NCI-H2196 treated with DMSO at 0.1 percent for 48 hours (cell line): ENCODE measurements around the gene ASRGL1.
"Not testable (repeated sequence)": the region's sequence is repeated elsewhere in the genome, so short reads cannot be mapped to it uniquely, and the experiment has no call there.

Experiments used
- DNase-seq: peaks from one replicate; lab custom pipeline; 2025; ENCODE audit not compliant: unreplicated experiment; lab: John Stamatoyannopoulos, UW

ASRGL1 gene

DNA sequence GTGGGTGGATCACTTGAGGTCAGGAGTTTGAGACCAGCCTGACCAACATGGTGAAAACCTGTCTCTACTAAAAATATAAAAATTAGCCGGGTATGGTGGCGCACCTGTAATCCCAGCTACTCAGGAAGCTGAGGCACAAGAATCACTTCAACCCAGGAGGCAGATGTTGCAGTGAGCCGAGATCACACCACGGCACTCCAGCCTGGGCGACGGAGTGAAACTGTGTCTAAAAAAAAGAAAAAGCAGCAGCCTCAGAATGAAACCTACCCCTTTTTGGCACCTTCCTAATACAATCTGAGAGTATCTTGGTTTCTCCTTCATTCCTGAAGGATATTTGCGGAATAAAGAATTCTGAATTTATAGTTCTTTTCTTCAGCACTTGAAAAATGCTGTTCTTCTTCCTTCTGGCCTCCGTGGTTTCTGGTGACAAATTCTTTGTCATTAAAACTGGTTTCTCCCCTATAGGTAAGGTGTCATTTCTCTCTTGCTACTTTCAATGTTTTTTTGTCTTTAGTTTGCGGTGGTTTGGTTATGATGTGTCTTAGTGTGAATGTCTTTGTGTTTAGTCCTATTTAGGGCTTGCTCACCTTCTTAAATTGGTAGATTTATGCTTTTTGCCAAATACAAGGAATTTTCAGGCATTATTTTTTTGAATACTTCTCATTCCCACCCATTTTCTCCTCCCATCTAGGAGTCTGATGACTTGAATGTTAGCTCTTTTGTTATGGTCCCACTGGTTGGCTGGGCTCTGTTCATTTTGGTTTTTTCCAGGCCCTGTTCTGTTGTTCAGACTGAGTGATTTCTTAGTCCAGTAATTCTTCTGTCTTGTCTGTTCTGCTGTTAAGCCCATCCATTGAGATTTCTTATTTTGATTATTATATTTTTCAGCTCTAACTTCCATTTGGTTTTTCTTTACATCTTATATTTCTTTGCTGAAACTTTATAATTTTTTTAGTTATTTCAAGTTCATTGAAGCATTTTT, 15.4 kb downstream of the ASRGL1 start:
- DNase-seq, result no peak

DNA sequence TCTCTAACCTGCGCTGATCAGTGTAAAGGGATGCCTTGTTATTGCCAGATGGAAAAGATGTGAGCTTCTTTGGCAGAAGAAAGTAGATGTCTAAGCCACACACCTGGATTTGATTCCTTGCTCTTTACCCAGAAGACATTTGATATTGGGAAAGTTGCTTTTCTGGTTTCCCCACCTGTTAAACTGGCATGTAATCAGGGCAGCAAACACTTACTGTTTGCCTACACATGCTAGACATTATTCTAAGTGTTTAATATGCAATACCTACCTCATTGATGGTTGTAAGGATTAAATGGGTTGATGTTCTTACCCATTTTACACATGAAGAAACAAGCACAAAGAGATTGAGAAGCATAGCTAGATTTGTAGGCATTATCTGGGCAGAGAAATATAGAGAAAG, 16.6 kb downstream of the ASRGL1 start:
- peak; percentile 44 for DNase-seq

DNA sequence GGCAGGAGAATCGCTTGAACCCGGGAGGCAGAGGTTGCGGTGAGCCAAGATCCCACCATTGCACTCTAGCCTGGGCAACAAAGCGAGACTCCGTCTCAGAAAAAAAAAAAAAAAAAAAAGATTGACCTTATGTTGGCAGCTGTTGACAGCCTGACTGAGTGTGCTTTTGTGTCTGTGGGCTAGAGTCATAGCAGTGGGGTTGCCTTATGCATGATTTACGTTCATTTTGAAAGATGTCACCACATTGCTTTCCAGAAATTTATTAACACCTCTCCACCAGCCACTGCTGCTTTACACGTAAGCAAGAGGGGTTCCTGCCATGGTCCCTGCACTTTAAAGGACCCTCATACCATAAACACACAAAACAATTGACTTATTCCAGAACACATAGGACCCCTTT, 21.0 kb downstream of the ASRGL1 start:
- DNase-seq, result no peak

DNA sequence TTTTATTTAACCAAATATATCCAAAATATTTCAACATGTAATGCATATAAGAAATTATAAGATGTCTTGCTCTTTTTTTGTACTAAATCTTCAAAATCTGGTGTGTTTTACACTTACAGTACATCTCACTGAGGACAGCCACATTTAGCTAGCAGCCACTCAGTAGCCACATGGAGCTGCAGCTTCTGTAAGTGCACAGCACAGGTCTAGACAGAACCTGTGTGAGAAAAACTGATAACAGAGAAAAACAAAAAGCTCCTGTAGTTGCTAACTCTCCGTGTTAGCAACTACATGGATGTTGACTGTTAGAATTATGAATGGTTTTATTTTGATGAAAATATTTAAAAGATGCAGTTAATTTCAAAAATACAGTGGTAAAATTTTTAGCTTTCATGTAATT, 22.2 kb downstream of the ASRGL1 start:
- no peak for DNase-seq

DNA sequence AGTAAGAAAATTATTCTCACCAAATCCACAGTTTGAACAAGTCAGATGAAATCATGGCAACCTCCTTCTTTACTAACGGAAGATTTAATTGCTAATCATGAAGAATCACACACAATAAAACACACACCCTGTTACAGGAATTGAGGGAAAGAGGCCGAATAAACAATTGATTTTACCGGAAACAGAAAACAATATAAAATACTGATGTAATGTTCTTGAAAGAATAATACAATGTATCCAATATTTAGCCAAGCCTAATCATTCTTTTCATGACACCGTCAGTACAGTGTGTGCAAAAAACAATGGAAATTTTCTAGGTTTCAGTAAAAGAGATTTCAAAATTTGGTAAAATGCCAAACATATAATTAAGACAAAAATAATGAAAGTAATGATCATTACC, 23.4 kb downstream of the ASRGL1 start:
- DNase-seq, result no peak

DNA sequence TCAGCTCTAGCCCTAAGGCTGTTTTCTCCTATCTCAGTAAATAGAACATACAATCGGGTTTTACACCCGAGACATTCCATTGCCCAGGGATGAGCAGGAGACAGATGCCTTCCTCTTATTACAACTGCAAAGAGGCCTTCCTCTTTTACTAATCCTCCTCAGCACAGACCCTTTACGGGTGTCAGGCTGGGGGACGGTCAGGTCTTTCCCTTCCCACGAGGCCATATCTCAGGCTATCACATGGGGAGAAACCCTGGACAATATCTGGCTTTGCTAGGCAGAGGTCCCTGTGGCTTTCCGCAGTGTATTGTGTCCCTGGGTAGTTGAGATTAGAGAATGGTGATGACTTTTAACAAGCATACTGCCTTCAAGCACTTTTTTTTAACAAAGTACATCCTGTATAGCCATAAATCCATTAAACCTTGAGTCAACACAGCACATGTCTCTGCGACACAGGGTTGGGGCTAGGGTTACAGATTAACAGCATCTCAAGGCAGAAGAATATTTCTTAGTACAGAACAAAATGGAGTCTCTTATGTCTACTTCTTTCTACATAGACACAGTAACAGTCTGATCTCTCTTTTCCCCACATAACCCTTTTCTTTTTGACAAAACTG, 31.7 kb downstream of the ASRGL1 start:
- not testable (repeated sequence) for DNase-seq

DNA sequence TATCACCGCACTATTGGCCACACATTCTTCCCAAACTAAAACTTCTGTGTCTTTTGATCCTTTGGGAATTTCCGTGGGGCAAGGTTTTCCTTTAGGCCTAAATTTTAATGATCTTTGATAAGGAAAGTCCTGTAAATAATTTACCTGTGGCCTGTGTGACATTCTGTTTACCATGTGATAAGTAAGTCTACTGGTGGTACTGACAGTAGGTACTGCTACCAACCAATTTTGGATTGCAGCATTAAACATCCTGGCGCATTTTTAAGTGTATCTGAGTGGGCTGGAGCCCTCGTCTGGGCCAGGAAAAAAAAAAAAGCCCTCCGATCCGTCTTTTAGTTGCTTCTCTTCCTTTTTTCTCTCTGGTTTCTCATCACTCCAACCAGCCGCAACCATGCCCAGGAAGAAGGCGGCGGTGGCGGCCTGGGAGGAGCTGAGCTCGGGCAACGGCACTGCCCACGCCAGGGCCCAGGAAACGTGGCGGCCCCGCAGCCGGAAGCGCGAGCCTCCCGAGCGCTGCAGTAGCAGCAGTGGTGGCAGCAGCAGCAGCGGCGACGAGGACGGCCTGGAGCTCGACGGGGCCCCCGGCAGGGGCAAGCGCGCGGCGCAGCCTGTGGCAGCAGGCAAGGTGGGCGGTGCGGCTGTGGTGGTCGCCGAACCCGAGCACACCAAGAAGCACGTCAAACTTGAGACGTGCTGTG, 33.6 kb downstream of the ASRGL1 start:
- no peak for DNase-seq

DNA sequence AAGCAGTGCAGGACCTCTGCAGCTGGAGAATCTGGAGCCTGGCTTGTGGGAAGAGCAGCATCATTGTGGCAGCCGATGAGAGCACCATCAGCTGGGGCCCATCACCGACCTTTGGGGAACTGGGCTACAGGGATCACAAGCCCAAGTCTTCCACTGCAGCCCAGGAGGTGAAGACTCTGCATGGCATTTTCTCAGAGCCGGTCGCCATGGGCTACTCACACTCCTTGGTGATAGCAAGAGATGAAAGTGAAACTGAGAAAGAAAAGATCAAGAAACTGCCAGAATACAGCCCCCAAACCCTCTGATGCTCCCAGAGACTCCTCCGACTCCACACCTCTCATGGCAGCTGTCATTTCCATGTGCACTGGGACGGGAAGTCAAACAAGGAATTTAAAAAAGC, 35.6 kb downstream of the ASRGL1 start:
- DNase-seq, result no peak

DNA sequence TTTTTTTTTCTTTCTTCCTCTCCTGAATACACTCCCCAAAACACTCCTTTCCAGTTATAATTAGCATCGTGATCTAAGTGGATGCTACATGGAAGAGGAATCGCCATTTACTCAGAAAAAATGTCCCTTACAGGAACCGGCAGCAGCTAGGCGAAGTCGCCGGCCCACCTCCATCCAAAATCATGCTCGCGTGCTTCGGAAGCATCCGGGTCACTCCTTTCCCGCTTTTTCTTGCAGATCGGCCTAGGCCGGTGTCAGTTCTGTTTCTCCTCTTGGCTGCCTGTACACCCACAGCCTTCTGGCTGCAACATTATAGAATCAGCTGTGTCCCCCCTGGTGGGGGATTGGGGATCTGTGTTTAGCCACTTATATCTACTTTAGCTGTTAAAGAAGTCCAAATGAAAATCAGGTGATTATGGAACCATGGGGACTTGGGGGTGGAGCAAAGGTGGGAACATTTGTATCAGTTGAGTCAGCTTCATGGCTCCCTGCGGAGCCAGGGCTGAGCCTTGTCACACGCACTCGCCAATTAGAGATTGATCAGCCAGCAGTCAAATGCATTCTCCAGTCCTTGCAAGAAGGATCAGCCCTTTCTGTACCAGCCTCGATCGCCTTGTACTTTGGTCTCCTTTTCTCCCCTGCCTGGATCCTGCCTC, 36.3 kb downstream of the ASRGL1 start:
- no peak for DNase-seq

DNA sequence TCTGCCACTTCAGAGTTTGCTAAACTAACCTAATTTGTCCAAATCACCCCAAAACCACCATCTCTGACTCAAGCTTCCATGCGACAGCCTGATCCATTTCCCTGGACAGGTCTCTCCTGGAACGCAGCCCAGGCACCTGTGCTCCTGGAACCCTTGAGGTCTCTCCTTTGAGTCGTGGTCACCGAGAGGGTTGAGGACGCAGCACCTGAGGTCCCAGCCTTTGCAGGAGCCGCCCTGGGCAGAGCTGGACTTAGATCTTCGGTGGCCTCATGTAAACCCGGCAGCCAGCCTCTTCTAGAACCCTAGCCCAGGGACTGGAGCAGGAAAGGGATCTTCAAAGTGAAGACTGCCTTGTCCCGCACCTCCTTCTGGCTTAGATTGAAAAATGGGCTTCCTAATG, 37.6 kb downstream of the ASRGL1 start:
- DNase-seq, result no peak

DNA sequence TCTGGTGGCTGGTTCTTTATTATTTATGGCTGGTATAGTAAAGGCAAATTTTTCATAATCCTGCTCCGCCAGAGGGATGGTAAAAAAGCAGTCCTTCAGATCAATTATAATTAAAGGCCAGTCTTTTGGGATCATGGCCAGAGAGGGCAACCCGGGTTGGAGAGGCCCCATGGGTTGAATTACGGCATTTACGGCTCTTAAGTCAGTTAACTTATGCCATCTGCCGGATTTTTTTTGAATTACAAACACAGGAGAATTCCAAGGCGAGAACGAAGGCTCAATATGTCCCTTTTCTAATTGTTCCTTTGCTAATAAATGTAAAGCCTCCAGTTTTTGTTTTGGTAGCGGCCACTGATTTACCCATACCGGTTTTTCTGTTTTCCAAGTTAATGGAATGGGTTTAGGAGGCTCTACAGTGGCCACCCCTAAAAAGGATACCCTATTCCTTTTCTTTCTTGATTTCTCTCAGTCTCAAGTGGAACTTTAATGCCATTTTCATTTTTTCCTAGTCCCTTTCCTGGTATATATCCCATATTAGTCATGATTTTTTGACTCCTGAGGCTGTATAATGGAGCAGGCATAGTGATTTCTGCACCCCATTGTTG, 41.3 kb downstream of the ASRGL1 start:
- DNase-seq, result peak; percentile 7

DNA sequence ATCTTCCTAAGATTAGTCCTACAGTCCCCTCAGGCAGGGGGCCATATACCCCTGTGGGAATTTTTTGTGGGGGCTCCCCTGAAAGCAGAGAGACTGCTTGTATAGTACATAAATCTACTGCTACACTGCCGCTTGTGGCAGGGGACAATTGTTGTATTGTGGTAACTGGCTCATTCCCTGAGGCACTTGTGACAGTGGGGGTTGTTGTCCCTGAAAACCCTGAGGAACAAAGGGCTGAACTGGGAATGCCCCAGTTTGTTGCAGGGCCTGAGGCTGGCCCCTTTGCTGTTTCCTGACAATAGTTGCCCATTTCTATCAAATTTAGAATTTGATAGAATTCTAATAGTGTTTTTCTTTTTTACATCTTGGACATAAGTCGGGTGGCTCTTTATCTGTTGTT, 42.3 kb downstream of the ASRGL1 start:
- not testable (repeated sequence) for DNase-seq

DNA sequence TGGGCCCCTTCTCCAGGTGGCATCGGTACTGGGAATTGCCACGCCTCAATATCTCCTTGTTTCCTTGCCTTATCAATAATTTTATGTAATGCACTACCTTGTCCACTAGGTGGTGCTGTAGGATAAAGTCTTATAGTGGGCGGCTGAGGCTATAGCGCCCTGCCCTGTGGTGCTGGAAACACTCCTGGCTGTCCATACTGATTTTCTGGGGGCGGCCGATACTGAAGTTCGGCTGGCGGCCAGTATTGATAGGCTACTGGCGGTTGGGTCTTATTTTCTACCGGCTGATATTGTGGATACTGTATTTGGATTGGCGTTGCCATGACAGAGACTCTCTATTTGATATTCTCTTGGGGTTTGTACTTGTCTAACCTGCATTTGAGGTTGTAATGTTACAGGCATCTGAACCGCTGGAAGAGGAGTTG, 43.6 kb downstream of the ASRGL1 start:
- peak; percentile 21 for DNase-seq

DNA sequence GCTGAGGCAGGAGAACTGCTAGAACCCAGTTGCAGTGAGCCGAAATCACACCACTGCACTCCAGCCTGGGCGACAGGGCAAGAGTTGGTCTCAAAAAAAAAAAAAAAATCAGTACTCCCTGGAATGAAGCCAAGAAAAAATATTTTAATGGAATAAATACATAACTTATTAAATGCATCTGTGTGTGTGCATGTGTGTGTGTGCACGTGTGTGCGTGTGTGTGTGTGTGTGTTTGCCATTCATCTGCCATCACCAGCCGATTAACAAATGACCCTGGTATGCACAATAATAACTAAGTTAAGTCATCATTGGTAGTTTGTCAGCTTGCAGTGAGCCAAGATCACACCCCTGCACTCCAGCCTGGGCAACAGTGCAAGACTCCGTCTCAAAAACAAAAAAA, 46.6 kb downstream of the ASRGL1 start:
- DNase-seq, result no peak

DNA sequence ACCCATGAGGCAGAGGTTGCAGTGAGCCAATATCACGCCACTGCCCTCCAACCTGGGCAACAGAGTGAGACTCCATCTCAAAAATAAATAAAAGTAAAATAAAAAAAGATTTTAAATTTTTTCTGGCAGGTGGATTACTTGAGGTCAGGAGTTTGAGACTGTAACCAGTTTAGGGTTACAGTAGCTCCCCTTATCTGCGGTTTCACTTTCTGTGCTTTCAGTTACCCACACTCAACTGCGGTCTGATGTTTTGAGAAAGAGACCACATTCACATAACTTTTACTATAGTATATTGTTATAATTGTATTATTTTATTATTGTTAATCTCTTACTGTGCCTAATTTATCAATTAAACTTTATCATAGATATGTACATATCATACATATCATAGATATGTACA, 48.8 kb downstream of the ASRGL1 start:
- not testable (repeated sequence) for DNase-seq

DNA sequence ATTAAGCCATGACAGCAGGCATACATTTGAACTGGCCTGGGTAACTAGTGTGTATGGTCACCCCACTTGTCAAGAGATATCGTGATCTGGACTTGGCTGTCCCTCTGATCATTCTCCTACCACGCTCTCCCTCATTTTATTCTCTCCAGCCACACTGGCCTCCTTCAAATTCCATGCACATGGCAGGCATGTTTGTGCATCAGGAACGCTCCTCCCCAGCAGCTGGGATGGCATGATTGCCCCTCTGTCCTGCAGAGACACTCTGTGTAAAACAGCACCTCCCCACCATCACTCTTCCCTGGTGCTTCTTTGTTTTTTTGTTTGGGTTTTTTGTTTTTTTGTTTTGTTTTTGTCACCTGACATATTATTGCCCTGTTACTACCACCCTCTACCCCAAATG, 50.1 kb downstream of the ASRGL1 start:
- DNase-seq, result no peak

DNA sequence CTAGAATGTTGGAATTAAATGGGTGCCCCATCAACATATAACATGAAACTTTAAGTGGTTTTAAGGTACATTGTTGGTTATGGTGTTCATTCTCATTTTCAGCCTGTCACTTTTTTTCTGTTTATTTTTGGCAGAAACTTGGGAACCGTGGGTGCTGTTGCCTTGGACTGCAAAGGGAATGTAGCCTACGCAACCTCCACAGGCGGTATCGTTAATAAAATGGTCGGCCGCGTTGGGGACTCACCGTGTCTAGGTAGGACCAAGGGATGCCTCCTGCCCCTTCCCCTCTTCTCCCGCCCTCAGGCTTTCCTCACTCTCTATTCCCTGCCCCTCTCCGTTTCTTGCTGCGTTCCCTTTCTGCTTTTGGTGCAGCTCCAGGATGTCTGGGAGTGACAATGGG, 51.8 kb downstream of the ASRGL1 start:
- DNase-seq, result no peak

DNA sequence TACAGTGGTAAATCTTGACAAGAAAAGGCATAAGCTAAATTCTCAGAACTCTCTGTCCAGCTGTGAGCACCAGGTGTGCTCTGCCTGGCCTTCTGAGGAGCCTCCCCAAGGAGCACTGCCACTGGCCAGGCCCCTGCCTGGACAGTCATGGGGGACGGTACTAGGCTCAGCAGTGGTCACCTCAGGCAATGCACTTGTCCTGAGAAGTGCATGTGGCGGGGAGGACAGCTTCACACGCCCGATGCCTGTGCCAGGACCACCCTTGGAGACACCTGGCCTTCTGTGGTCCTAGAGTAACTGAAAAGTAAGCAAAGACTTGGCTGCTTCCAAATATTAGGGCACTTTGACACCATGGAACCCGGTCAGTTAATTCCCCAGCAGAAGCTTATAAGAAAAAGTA, 53.0 kb downstream of the ASRGL1 start:
- DNase-seq, result no peak

DNA sequence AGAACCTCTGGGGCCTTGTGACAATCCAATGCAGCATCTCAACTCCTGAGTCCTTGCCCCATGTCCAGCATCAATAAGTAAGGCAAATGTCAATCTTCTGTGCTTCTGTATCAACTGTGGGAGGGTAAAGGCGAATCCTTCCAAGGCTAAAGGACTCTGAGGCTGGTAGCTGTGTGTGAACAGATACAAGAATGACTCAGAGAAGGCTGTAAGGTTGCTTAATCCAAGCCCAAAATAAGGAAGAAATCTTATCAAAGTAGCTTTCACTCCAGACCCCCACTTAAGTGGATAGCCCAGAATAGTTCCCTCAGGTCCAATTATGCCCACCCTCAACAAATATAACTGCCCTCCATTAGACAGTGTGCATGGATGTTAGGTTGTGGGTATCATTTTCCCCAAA, 53.5 kb downstream of the ASRGL1 start:
- no peak for DNase-seq

DNA sequence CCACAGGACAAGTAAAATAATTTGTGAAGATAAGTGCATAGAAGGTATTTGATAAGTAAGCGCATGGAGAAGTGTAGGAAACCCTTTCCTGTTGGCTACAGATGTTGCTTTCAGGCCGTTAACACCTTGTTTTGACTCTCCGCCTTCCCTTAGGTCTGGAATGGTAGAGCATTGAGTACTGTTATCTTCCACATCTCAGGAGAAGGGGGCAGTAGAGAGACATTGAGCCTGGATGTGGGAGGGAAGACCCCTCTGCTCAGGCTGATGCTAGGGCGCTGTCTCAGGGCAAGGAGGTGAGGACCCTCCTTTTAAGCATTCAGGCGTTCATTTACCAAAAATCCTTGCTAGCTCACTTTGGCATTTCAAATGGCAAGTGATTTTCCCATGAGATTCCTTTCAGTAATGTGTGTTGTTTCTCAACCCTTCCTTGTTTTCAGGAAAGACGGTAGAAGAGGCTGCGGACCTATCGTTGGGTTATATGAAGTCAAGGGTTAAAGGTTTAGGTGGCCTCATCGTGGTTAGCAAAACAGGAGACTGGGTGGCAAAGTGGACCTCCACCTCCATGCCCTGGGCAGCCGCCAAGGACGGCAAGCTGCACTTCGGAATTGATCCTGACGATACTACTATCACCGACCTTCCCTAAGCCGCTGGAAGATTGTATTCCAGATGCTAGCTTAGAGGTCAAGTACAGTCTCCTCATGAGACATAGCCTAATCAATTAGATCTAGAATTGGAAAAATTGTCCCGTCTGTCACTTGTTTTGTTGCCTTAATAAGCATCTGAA, 54.6 kb downstream of the ASRGL1 start:
- no peak for DNase-seq
